SK-N-SH (cell line): ENCODE data around the gene FRRS1. TPM values are rescaled to one million over a fixed set of nuclear protein-coding genes. Genes with fewer than 3 reads are reported as not detected.

Experiments used
- CTCF ChIA-PET: fragments of 300-600, 350-600 bp; formaldehyde crosslinking; extraction: SDS; loops from one replicate; lab custom pipeline; 2021; lab: Yijun Ruan, JAX
- POLR2A ChIA-PET: fragments of 350-600 bp; sonication (Branson Sonifier 250); formaldehyde crosslinking; extraction: SDS; loops from one replicate; lab custom pipeline; 2020; ENCODE audit warnings: antibody characterized with exemption, inconsistent platforms; lab: Yijun Ruan, JAX
- DNase-seq: peaks from one replicate; pipeline ENCODE4 v3.0.0; 2012
- H2AFZ ChIP-seq: fragments of 200-600 bp; sonication (generic); 2 replicates; pipeline ENCODE4 v1.8.1; 2016; ENCODE audit warnings: antibody characterized with exemption, mild to moderate bottlenecking, low read depth
- H3F3A ChIP-seq: fragments of 200-600 bp; sonication (generic); replicated peaks from 2 replicates; pipeline ENCODE3; 2016; ENCODE audit warnings: antibody characterized with exemption, mild to moderate bottlenecking; ENCODE audit not compliant: insufficient read depth
- H3K27ac ChIP-seq, 2 experiments: fragments of 200-500 bp in 1 of 2; fragments of 200-600 bp in 1 of 2; sonication (Bioruptor generic) in 1 of 2; sonication (generic), shearing (Covaris generic) in 1 of 2; 2 replicates each; pipeline versions ENCODE4 v1.5.1 to v1.6.1; 2014 to 2016; ENCODE audit warnings: low read depth in 2 of 2, inconsistent platforms in 1 of 2, low read length in 1 of 2, mild to moderate bottlenecking in 1 of 2, mixed read lengths in 1 of 2
- H3K27me3 ChIP-seq: fragments of 200-600 bp; sonication (generic), shearing (Covaris generic); 2 replicates; pipeline ENCODE4 v1.6.1; 2016; ENCODE audit warnings: mixed run types; ENCODE audit not compliant: insufficient read depth
- H3K36me3 ChIP-seq, 2 experiments: fragments of 200-500 bp in 1 of 2; fragments of 200-600 bp in 1 of 2; sonication (Bioruptor generic) in 1 of 2; sonication (generic) in 1 of 2; replicated peaks in 1 of 2; 2 replicates each; pipeline versions ENCODE3 to v1.5.1; 2014 to 2016; ENCODE audit warnings: low read length in 1 of 2, mild to moderate bottlenecking in 1 of 2; ENCODE audit not compliant: insufficient read depth in 2 of 2, control insufficient read depth in 1 of 2
- H3K4me1 ChIP-seq, 2 experiments: fragments of 200-500 bp in 1 of 2; fragments of 200-600 bp in 1 of 2; sonication (Bioruptor generic) in 1 of 2; sonication (generic), shearing (Covaris generic) in 1 of 2; 2 replicates each; pipeline versions ENCODE4 v1.5.1 to v1.6.1; 2014 to 2016; ENCODE audit warnings: low read depth in 1 of 2, low read length in 1 of 2, mixed run types in 1 of 2; ENCODE audit not compliant: insufficient read depth in 2 of 2, control insufficient read depth in 1 of 2
- H3K4me2 ChIP-seq: fragments of 200-600 bp; sonication (generic), shearing (Covaris generic); 2 replicates; pipeline ENCODE4 v1.6.1; 2017; ENCODE audit warnings: mixed run types
- H3K4me3 ChIP-seq, 2 experiments: fragments of 200-500 bp in 1 of 2; fragments of 200-600 bp in 1 of 2; sonication (Bioruptor generic) in 1 of 2; sonication (generic), shearing (Covaris generic) in 1 of 2; 2 replicates each; pipeline versions ENCODE4 v1.5.1 to v1.8.1; 2014 to 2016; ENCODE audit warnings: low read depth in 2 of 2, inconsistent platforms in 1 of 2, low read length in 1 of 2, mild to moderate bottlenecking in 1 of 2, mixed read lengths in 1 of 2, moderate library complexity in 1 of 2
- H3K79me2 ChIP-seq: fragments of 200-600 bp; sonication (generic); 2 replicates; pipeline ENCODE4 v1.8.1; 2017; ENCODE audit warnings: mild to moderate bottlenecking; ENCODE audit not compliant: insufficient read depth
- H3K9ac ChIP-seq: fragments of 200-600 bp; sonication (generic); 2 replicates; pipeline ENCODE4 v1.6.1; 2017; ENCODE audit warnings: mixed run types
- H3K9me2 ChIP-seq: fragments of 200-600 bp; sonication (generic); 2 replicates; pipeline ENCODE4 v1.6.1; 2017; ENCODE audit warnings: mixed run types
- H3K9me3 ChIP-seq: fragments of 200-600 bp; sonication (generic); 2 replicates; pipeline ENCODE4 v1.6.1; 2017; ENCODE audit warnings: mixed run types, mild to moderate bottlenecking, moderate library complexity
- H4K20me1 ChIP-seq: fragments of 200-600 bp; sonication (generic); 2 replicates; pipeline ENCODE4 v1.6.1; 2017; ENCODE audit warnings: mild to moderate bottlenecking, mixed run types; ENCODE audit not compliant: insufficient read depth
- CHD2 ChIP-seq: fragments of 150-350 bp; IDR thresholded peaks from 2 replicates; pipeline ENCODE4 v1.6.1; 2018; ENCODE audit warnings: low read length; ENCODE audit not compliant: partially characterized antibody
- EP300 ChIP-seq, 2 experiments: IDR thresholded peaks; 2 replicates each; pipeline versions ENCODE4 v1.4.0 to v1.6.1; 2012; ENCODE audit warnings: borderline replicate concordance in 1 of 2, low read depth in 1 of 2, low read length in 1 of 2
- FOSL2 ChIP-seq: IDR thresholded peaks from 2 replicates; pipeline ENCODE4 v1.4.0; 2012; ENCODE audit warnings: low read depth, mild to moderate bottlenecking, moderate library complexity, borderline replicate concordance
- FOXM1 ChIP-seq: IDR thresholded peaks from 2 replicates; pipeline ENCODE4 v1.4.0; 2012; ENCODE audit warnings: low read depth, mild to moderate bottlenecking
- JUND ChIP-seq: IDR thresholded peaks from 2 replicates; pipeline ENCODE4 v1.4.0; 2012
- POLR2AphosphoS5 ChIP-seq: IDR thresholded peaks from 2 replicates; pipeline ENCODE4 v1.6.1; 2012; ENCODE audit warnings: low read depth, low read length
- RFX5 ChIP-seq: IDR thresholded peaks from 2 replicates; pipeline ENCODE4 v1.6.1; 2012; ENCODE audit warnings: mild to moderate bottlenecking, improper control_type of control experiment, low read length
- WGBS: methylation state at CpG from one replicate; pipeline ENCODE4 v1.1.6; 2017; ENCODE audit warnings: low lambda C conversion rate; 5-methylcytosine and 5-hydroxymethylcytosine counted together
- polyA plus RNA-seq, 3 experiments: library from polyadenylated mRNA; depleted of rRNA; stranded (reverse); fragments of >200 nt; gene quantifications; 2 replicates each; pipeline ENCODE4 v1.2.3, GENCODE V29; 2012
- TF ChIP-seq, protein P1 (sequence below): IDR thresholded peaks from 2 replicates; pipeline ENCODE4; 2012
- TF ChIP-seq, protein P2 (sequence below): IDR thresholded peaks from 2 replicates; pipeline ENCODE4 v1.4.0; 2012; ENCODE audit warnings: low read depth, borderline replicate concordance
- TF ChIP-seq, protein P3 (sequence below): fragments of 150-350 bp; IDR thresholded peaks from 2 replicates; pipeline ENCODE4 v1.6.1; 2017; ENCODE audit warnings: antibody characterized with exemption, low read length, low read depth, borderline replicate concordance
- TF ChIP-seq, protein P4 (sequence below): IDR thresholded peaks from 2 replicates; pipeline ENCODE4 v1.6.1; 2012; ENCODE audit warnings: mild to moderate bottlenecking, low read depth, low read length, moderate library complexity

The FRRS1 gene
- polyA plus RNA-seq, 1 of the 3 experiments (the other 2 are of a cell fraction): 1.9 TPM

DNA sequence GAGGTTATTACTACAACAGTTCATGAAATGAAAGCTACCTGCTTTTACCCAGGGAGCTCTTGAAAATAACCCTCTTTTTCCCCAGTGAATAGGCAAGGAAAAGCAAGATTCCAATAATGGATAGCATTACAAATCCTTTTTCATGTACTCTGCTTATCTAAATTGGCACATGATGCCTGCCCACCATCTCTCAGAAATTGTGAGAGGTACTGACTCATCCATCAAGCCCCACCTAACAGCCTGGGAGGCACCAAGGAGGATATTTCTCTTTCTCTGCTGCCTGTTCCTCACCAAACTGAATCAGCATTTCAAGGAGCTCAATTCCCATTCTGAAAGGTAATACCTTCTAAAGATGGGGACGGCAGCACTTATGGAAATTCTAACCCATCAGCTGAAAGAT is 86.2 kb downstream of the FRRS1 start:
- no peaks in the 10 kb centered on the region for H3K9me3 ChIP-seq
- no peak overlapping the region for H3K9ac ChIP-seq
- no peaks in the 10 kb centered on the region for H3K9me2 ChIP-seq
- TF ChIP-seq, protein P1, sequence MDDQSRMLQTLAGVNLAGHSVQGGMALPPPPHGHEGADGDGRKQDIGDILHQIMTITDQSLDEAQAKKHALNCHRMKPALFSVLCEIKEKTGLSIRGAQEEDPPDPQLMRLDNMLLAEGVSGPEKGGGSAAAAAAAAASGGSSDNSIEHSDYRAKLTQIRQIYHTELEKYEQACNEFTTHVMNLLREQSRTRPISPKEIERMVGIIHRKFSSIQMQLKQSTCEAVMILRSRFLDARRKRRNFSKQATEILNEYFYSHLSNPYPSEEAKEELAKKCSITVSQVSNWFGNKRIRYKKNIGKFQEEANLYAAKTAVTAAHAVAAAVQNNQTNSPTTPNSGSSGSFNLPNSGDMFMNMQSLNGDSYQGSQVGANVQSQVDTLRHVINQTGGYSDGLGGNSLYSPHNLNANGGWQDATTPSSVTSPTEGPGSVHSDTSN: peak; percentile 59
- TF ChIP-seq EP300 (IDR thresholded peaks at IDR 0.05; ENCODE audit: borderline replicate concordance in 1 of 2, low read depth in 1 of 2, low read length in 1 of 2) (peak in 1 of 2 experiments; percentile 25; a peak in 1 of 4 replicates), FOSL2 (peak; percentile 28; the same call in 1 of the 2 replicates), RFX5 (no peak), JUND (peak; percentile 32; the same call in 1 of the 2 replicates)
- H2AFZ ChIP-seq: no peak overlapping the region
- H3K27ac ChIP-seq: peak overlapping the region in 1 of 2 experiments; percentile 56; a peak in 2 of 4 replicates
- peaks cover under 1 to 10% of the 10 kb centered on the region in 2 experiments; a peak in 3 of 4 replicates for H3K4me1 ChIP-seq
- ChIA-PET POLR2A (no interaction called here), CTCF (interaction anchor here (0.6 kb wide), 1 partner anchor 397 kb away, joined by 3 read pairs; no protein-coding TSS in a partner anchor)
- H3K79me2 ChIP-seq: no peaks in the 10 kb centered on the region
- H3K4me3 ChIP-seq: no peak overlapping the region
- peaks cover 14% of the 10 kb centered on the region for H3F3A ChIP-seq
- DNase-seq: no peak
- H3K4me2 ChIP-seq: peak overlapping the region; percentile 34; the same call in 1 of the 2 replicates
- no peaks in the 10 kb centered on the region for H4K20me1 ChIP-seq
- H3K36me3 ChIP-seq: peaks cover 0 to 16% of the 10 kb centered on the region in 2 experiments
- H3K27me3 ChIP-seq: no peaks in the 10 kb centered on the region
- 84% methylated on average over 1 of the region's 1 CpG for WGBS

DNA sequence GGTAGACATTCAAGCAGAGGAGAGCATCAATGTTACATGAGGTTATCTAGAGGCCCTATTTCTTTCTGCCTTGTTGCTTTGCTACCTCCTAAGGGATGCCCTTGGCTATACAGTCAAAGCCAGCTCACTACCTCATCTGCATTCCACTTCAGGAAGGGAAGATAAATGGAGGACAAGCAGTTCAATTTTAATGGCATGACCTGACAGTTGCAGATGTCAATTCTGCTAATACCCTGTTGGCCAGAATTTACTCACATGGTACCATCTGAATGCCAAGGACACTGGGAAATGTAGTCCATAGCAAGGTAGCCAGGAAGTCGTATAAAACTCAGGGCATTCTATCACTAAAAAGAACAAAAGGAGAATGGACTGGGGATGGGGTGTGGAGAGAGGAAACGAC is 89.0 kb downstream of the FRRS1 start:
- DNase-seq: no peak
- no peak for TF ChIP-seq FOXM1
- TF ChIP-seq, all 33 proteins: peak for 0
- Histone ChIP-seq H3K4me1 (peaks cover 2 to 16% of the 10 kb centered on the region in 2 experiments; a peak in 3 of 4 replicates), H3K9me3 (no peaks in the 10 kb centered on the region), H3K36me3 (peaks cover 0 to 29% of the 10 kb centered on the region in 2 experiments), H3K4me2 (no peak overlapping the region), H3K79me2 (no peaks in the 10 kb centered on the region), H3K27me3 (no peaks in the 10 kb centered on the region), H4K20me1 (no peaks in the 10 kb centered on the region), H3K9ac (no peak overlapping the region), H3K27ac (no peak overlapping the region), H3K9me2 (no peaks in the 10 kb centered on the region), H2AFZ (no peak overlapping the region), H3F3A (peaks cover 14% of the 10 kb centered on the region), H3K4me3 (no peak overlapping the region)
- ChIA-PET CTCF (interaction anchor here (0.9 kb wide), 1 partner anchor 8 kb away, joined by 4 read pairs; no protein-coding TSS in a partner anchor), POLR2A (no interaction called here)
- 91% methylated on average over 2 of the region's 2 CpGs for WGBS

DNA sequence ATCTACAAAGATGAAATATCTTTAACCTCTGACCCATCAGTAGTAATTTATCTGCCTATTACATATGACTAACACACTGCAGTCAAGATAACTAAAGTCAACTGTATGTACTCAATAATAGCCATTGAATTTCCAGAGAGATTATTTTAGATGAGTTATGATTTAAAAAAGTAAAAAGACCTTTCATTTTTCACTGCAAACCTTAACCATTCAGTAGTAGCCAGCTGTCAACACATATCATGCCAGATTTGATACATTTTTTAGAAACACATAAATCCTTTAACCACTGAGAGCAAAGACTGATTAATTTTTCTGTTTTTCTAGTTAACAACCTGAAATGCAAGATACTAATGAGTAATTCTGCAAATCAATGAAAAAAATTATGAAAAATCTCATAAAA is 89.6 kb downstream of the FRRS1 start:
- CTCF ChIA-PET: interaction anchor here (0.9 kb wide), 1 partner anchor 9 kb away, joined by 4 read pairs; no protein-coding TSS in a partner anchor
- TF ChIP-seq CHD2 (no peak), POLR2AphosphoS5 (no peak), RFX5 (no peak)
- TF ChIP-seq, protein P2, sequence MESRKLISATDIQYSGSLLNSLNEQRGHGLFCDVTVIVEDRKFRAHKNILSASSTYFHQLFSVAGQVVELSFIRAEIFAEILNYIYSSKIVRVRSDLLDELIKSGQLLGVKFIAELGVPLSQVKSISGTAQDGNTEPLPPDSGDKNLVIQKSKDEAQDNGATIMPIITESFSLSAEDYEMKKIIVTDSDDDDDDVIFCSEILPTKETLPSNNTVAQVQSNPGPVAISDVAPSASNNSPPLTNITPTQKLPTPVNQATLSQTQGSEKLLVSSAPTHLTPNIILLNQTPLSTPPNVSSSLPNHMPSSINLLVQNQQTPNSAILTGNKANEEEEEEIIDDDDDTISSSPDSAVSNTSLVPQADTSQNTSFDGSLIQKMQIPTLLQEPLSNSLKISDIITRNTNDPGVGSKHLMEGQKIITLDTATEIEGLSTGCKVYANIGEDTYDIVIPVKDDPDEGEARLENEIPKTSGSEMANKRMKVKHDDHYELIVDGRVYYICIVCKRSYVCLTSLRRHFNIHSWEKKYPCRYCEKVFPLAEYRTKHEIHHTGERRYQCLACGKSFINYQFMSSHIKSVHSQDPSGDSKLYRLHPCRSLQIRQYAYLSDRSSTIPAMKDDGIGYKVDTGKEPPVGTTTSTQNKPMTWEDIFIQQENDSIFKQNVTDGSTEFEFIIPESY: no peak
- TF ChIP-seq, protein P3, sequence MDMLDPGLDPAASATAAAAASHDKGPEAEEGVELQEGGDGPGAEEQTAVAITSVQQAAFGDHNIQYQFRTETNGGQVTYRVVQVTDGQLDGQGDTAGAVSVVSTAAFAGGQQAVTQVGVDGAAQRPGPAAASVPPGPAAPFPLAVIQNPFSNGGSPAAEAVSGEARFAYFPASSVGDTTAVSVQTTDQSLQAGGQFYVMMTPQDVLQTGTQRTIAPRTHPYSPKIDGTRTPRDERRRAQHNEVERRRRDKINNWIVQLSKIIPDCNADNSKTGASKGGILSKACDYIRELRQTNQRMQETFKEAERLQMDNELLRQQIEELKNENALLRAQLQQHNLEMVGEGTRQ: no peak
- TF ChIP-seq, protein P4, sequence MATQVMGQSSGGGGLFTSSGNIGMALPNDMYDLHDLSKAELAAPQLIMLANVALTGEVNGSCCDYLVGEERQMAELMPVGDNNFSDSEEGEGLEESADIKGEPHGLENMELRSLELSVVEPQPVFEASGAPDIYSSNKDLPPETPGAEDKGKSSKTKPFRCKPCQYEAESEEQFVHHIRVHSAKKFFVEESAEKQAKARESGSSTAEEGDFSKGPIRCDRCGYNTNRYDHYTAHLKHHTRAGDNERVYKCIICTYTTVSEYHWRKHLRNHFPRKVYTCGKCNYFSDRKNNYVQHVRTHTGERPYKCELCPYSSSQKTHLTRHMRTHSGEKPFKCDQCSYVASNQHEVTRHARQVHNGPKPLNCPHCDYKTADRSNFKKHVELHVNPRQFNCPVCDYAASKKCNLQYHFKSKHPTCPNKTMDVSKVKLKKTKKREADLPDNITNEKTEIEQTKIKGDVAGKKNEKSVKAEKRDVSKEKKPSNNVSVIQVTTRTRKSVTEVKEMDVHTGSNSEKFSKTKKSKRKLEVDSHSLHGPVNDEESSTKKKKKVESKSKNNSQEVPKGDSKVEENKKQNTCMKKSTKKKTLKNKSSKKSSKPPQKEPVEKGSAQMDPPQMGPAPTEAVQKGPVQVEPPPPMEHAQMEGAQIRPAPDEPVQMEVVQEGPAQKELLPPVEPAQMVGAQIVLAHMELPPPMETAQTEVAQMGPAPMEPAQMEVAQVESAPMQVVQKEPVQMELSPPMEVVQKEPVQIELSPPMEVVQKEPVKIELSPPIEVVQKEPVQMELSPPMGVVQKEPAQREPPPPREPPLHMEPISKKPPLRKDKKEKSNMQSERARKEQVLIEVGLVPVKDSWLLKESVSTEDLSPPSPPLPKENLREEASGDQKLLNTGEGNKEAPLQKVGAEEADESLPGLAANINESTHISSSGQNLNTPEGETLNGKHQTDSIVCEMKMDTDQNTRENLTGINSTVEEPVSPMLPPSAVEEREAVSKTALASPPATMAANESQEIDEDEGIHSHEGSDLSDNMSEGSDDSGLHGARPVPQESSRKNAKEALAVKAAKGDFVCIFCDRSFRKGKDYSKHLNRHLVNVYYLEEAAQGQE: no peak
- TF ChIP-seq, protein P1: no peak

More for the DNA sequence above, 89.6 kb downstream of the FRRS1 start:
- Histone ChIP-seq H3K4me2 (no peak overlapping the region), H3K79me2 (no peaks in the 10 kb centered on the region), H3F3A (peaks cover 14% of the 10 kb centered on the region), H3K4me1 (peaks cover 4 to 16% of the 10 kb centered on the region in 2 experiments; a peak in 3 of 4 replicates), H3K9ac (no peak overlapping the region), H3K36me3 (peaks cover 0 to 23% of the 10 kb centered on the region in 2 experiments), H2AFZ (no peak overlapping the region), H3K9me2 (no peaks in the 10 kb centered on the region), H3K27ac (no peak overlapping the region), H3K27me3 (no peaks in the 10 kb centered on the region), H3K9me3 (no peaks in the 10 kb centered on the region), H4K20me1 (no peaks in the 10 kb centered on the region), H3K4me3 (no peak overlapping the region)
- POLR2A ChIA-PET: no interaction called here
- no peak for DNase-seq
